ENCODE measurements around the gene TBL1X. TPM values are rescaled to one million over a fixed set of nuclear protein-coding genes. Genes with fewer than 3 reads are reported as not detected.

Gene TBL1X
- total and polyA plus RNA-seq, 2 of the 8 experiments (the other 6 are each of a cell fraction or from before 2014, with no cell fraction given) = 13.3 to 25.6 TPM

DNA sequence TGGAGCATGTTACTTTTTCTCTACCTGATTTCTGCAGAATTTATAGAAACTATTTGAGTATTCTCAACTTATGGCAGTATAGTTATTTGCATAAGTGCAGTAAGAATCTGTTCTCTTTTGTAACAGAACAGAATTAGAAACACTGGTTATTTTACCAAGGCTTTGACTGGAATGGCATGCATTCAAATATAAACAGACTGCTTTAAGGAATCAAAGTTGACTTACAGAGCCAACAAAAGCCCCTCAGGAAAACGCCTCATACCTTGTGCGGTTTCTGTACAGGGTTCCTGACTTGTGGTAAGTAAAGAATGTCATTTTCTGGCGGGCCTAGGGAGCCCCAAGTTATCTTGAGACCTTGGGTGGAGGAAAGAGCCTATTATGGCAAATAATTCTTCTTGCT lies 203.7 kb downstream of the TBL1X start:
- no peak for FAIRE-seq
- no peak overlapping the region for H3K4ac ChIP-seq (replicated peaks; ENCODE audit: insufficient read length, low read depth, low read length)
- no peaks in the 10 kb centered on the region for H3K79me2 ChIP-seq (ENCODE audit: control insufficient read depth in 1 of 2, insufficient read depth in 2 of 2, low read length in 2 of 2)
- H3K23me2 ChIP-seq (ENCODE audit: low read depth, low read length) = no peaks in the 10 kb centered on the region
- CTCF ChIA-PET (ENCODE audit: partially characterized antibody) = interaction anchor here (0.7 kb wide), 1 partner anchor 32 kb away, joined by 5 read pairs; no protein-coding TSS in a partner anchor
- WGBS, 2 experiments (ENCODE audit: extremely low coverage in 1 of 2, insufficient coverage in 1 of 2, insufficient read length in 1 of 2, insufficient replicate concordance in 2 of 2, low coverage in 1 of 2, low lambda C conversion rate in 2 of 2, missing lambda C conversion rate in 1 of 2) = 54% methylated on average over 3 of the region's 3 CpGs; no CpG with 5 or more reads in 1 of the 2 experiments
- DNase-seq (ENCODE audit: low read depth in 1 of 2, low spot score in 2 of 2) = no peak
- no peak overlapping the region for H2BK5ac ChIP-seq (ENCODE audit: low read depth, low read length)
- H3K4me2 ChIP-seq (ENCODE audit: insufficient read depth in 1 of 2, low read depth in 2 of 2, low read length in 2 of 2) = no peak overlapping the region
- H4K8ac ChIP-seq (ENCODE audit: extremely low read depth, insufficient read depth, low read length) = no peak overlapping the region
- H3K9ac ChIP-seq (replicated peaks in 1 of 4; ENCODE audit: extremely low read depth in 1 of 4, low read depth in 3 of 4, low read length in 3 of 4) = no peak overlapping the region
- no peak overlapping the region for H2BK20ac ChIP-seq (ENCODE audit: low read length)
- no peak overlapping the region for H4K91ac ChIP-seq (replicated peaks; ENCODE audit: insufficient read length, low read length)
- 0 out of 4 replicates have a peak, but pooled peaks cover 0 to 2% of the 10 kb centered on the region in 2 experiments for H3K9me3 ChIP-seq (ENCODE audit: insufficient read depth in 2 of 2, low read depth in 1 of 2, low read length in 1 of 2)
- no peak overlapping the region for H2AK5ac ChIP-seq (ENCODE audit: low read depth, low read length)
- no peak overlapping the region for H2AFZ ChIP-seq (ENCODE audit: low read length)
- H3K14ac ChIP-seq (ENCODE audit: insufficient read length) = no peak overlapping the region
- no peaks in the 10 kb centered on the region for H3K79me1 ChIP-seq (ENCODE audit: low read depth, low read length)
- H3K23ac ChIP-seq (ENCODE audit: insufficient read length) = no peak overlapping the region
- H3K4me1 ChIP-seq (replicated peaks in 1 of 4; ENCODE audit: control insufficient read depth in 3 of 4, insufficient read depth in 4 of 4, low read length in 3 of 4) = no peaks in the 10 kb centered on the region; a peak in 1 of 7 replicates
- POLR2A ChIA-PET (ENCODE audit: partially characterized antibody) = no interaction called here
- peaks cover 0 to 3% (median 0%) of the 10 kb centered on the region in 4 experiments; a peak in 3 of 8 replicates for H3K36me3 ChIP-seq (ENCODE audit: control insufficient read depth in 2 of 4, insufficient read depth in 4 of 4, low read length in 3 of 4)
- no peak overlapping the region for H3K18ac ChIP-seq (ENCODE audit: extremely low read depth, low read length)
- no peak overlapping the region for H2BK120ac ChIP-seq (replicated peaks; ENCODE audit: low read depth, low read length)
- no peaks in the 10 kb centered on the region for H4K20me1 ChIP-seq (replicated peaks in 1 of 2; ENCODE audit: control insufficient read depth in 1 of 2, insufficient read depth in 2 of 2, low read length in 2 of 2)
- H2BK12ac ChIP-seq (ENCODE audit: low read depth, low read length) = no peak overlapping the region
- H3K56ac ChIP-seq (replicated peaks; ENCODE audit: insufficient read length, low read depth, low read length) = no peak overlapping the region
- H2BK15ac ChIP-seq (ENCODE audit: low read length) = no peak overlapping the region
- H3K27ac ChIP-seq (ENCODE audit: low read depth, low read length) = no peak overlapping the region
- H3K4me3 ChIP-seq (ENCODE audit: extremely low read depth in 1 of 4, insufficient read depth in 2 of 4, low read depth in 3 of 4, low read length in 4 of 4) = no peak overlapping the region
- no peak overlapping the region for H4K5ac ChIP-seq (ENCODE audit: insufficient read length, low read depth, low read length)
- no peaks in the 10 kb centered on the region for H3K27me3 ChIP-seq (replicated peaks in 1 of 4; ENCODE audit: control insufficient read depth in 3 of 4, extremely low read depth in 1 of 4, insufficient read depth in 3 of 4, low read length in 3 of 4)
- no peak for TF ChIP-seq CBX5 (IDR thresholded peaks at IDR 0.05; ENCODE audit: low read depth, low read length)
- TF ChIP-seq CTBP2 (IDR thresholded peaks at IDR 0.05; ENCODE audit: borderline replicate concordance, insufficient read depth, insufficient read length, low read length) = no peak
- TF ChIP-seq HDAC2 (IDR thresholded peaks at IDR 0.05; ENCODE audit: borderline replicate concordance in 1 of 2, low read depth in 2 of 2, low read length in 2 of 2) = no peak
- TF ChIP-seq ZNF274 (IDR thresholded peaks at IDR 0.05; ENCODE audit: borderline replicate concordance, extremely low read depth, low read length) = no peak
- TF ChIP-seq TCF12 (IDR thresholded peaks at IDR 0.05; ENCODE audit: low read depth, low read length) = no peak
- no peak for TF ChIP-seq JUND (IDR thresholded peaks at IDR 0.05; ENCODE audit: low read length)
- no peak for TF ChIP-seq SP2 (IDR thresholded peaks at IDR 0.05; ENCODE audit: low read length)
- no peak for TF ChIP-seq PHF8 (conservative IDR thresholded peaks at IDR 0.05; ENCODE audit: low read depth, low read length)
- no peak for TF ChIP-seq CREB1 (IDR thresholded peaks at IDR 0.05)
- no peak for TF ChIP-seq KDM1A (IDR thresholded peaks at IDR 0.05; ENCODE audit: borderline replicate concordance, low read length)
- no peak for TF ChIP-seq YY1 (IDR thresholded peaks at IDR 0.05; ENCODE audit: low read depth, low read length)
- no peak for TF ChIP-seq FOSL1 (IDR thresholded peaks at IDR 0.05; ENCODE audit: insufficient read depth, low read depth, low read length)
- no peak for TF ChIP-seq TBP (IDR thresholded peaks at IDR 0.05; ENCODE audit: low read depth, low read length)
- TF ChIP-seq GTF2F1 (IDR thresholded peaks at IDR 0.05; ENCODE audit: borderline replicate concordance, low read depth, low read length) = no peak
- no peak for TF ChIP-seq KDM5A (IDR thresholded peaks at IDR 0.05; ENCODE audit: low read length)

Data from H1 (cell line).